ENCODE measurements around the gene ATP13A2. TPM values are rescaled to one million over a fixed set of nuclear protein-coding genes. Genes with fewer than 3 reads are reported as not detected.

ATP13A2 gene
- total RNA-seq (39.4 and 41.6 TPM in 2 replicates), polyA plus RNA-seq (40.1 and 51.8 TPM in 2 replicates), polyA minus RNA-seq (22.4 and 35.7 TPM in 2 replicates)
- total RNA-seq (2013): 14.2 TPM

- H3K9me3 Mint-ChIP-seq (ENCODE audit: insufficient read depth): no peaks in the 10 kb centered on the region
- Histone ChIP-seq H4K20me1 (ENCODE audit: control insufficient read depth, insufficient read depth, low read length, poor library complexity, severe bottlenecking) (peaks cover 37% of the 10 kb centered on the region), H3K9me3 (ENCODE audit: control extremely low read depth in 1 of 3, control insufficient read depth in 2 of 3, insufficient read depth in 1 of 3, low read length in 2 of 3) (no peaks in the 10 kb centered on the region), H3K4me3 (ENCODE audit: control extremely low read depth in 1 of 5, extremely low read depth in 1 of 5, insufficient read depth in 1 of 5, low read depth in 2 of 5, low read length in 4 of 5) (peak within 1 kb of the TSS; percentile 21 to 83 (median 70)), H2AFZ (ENCODE audit: insufficient read depth, low read depth, low read length, poor library complexity, severe bottlenecking) (peak within 1 kb of the TSS; percentile 92), H3K4me2 (replicated peaks; ENCODE audit: low read depth, low read length, poor library complexity, severe bottlenecking) (peak within 1 kb of the TSS; percentile 82), H3K79me2 (ENCODE audit: control insufficient read depth, insufficient read depth, low read length) (peaks cover 34% of the 10 kb centered on the region), H3K27ac (ENCODE audit: low read length in 2 of 2) (peak within 1 kb of the TSS in 1 of 2 donors; percentile 35), H3K27me3 (replicated peaks in 1 of 4; ENCODE audit: control extremely low read depth in 1 of 4, control insufficient read depth in 3 of 4, insufficient read depth in 4 of 4, low read length in 3 of 4) (no peaks in the 10 kb centered on the region), H3K36me3 (replicated peaks in 1 of 2; ENCODE audit: control extremely low read depth in 1 of 2, control insufficient read depth in 1 of 2, extremely low read depth in 1 of 2, insufficient read depth in 2 of 2, low read length in 1 of 2) (no peaks in the 10 kb centered on the region), H3K4me1 (ENCODE audit: control insufficient read depth in 2 of 2, insufficient read depth in 2 of 2, low read length in 2 of 2) (peaks cover 22 to 39% of the 10 kb centered on the region in 2 donors), H3K9ac (ENCODE audit: low read length) (peak within 1 kb of the TSS; percentile 71)
- TF ChIP-seq EZH2 (IDR thresholded peaks at IDR 0.05; ENCODE audit: borderline replicate concordance, insufficient read depth, low read depth, low read length, poor library complexity, severe bottlenecking): no peak
- TF ChIP-seq CTCF (IDR thresholded peaks at IDR 0.05): no peak
- CTCF ChIA-PET: no interaction called here
- DNase-seq (peak; percentile 88), ATAC-seq (ENCODE audit: low read depth) (peak; percentile 99)
- peak within 1 kb of the TSS; percentile 72 for H3K27ac Mint-ChIP-seq
- H3K4me3 Mint-ChIP-seq: peak within 1 kb of the TSS; percentile 88
- 2% methylated on average over 94 of the region's 94 CpGs for WGBS (ENCODE audit: insufficient coverage)
- POLR2A ChIA-PET: interaction anchor here (0.7 kb wide), 1 partner anchor 9 kb away, joined by 5 read pairs; no protein-coding TSS in a partner anchor
- intact Hi-C loops (cut with micrococcal nuclease): loop anchor here (1.0 to 2.0 kb wide), 3 partner anchors 43 to 97 kb away; partner anchors contain the start of gene SDHB
- peaks cover 24% of the 10 kb centered on the region for H3K4me1 Mint-ChIP-seq
- no peaks in the 10 kb centered on the region for H3K27me3 Mint-ChIP-seq
These were observed at the start of gene ATP13A2 for GRCh38 chr1:17011439-17012307. ATP13A2 (minus strand) TSS chr1:17011928; CDS start chr1:17011738, 190 bp downstream.

GRCh38 chr1:17061486-17061885 lies 49.8 kb upstream of the ATP13A2 start:
- CTCF ChIA-PET: interaction anchor here (0.9 to 2.1 kb wide), 5 partner anchors 168 to 345 kb away, joined by 3 to 23 read pairs (median 5); no protein-coding TSS in a partner anchor
- Histone ChIP-seq H3K4me3 (ENCODE audit: control extremely low read depth in 1 of 5, extremely low read depth in 1 of 5, insufficient read depth in 1 of 5, low read depth in 2 of 5, low read length in 4 of 5) (no peak overlapping the region), H3K9me3 (ENCODE audit: control extremely low read depth in 1 of 3, control insufficient read depth in 2 of 3, insufficient read depth in 1 of 3, low read length in 2 of 3) (peaks cover 0 to 13% (median 2%) of the 10 kb centered on the region in 3 donors), H3K27ac (ENCODE audit: low read length in 2 of 2) (no peak overlapping the region), H3K27me3 (replicated peaks in 1 of 4; ENCODE audit: control extremely low read depth in 1 of 4, control insufficient read depth in 3 of 4, insufficient read depth in 4 of 4, low read length in 3 of 4) (no peaks in the 10 kb centered on the region), H3K36me3 (replicated peaks in 1 of 2; ENCODE audit: control extremely low read depth in 1 of 2, control insufficient read depth in 1 of 2, extremely low read depth in 1 of 2, insufficient read depth in 2 of 2, low read length in 1 of 2) (no peaks in the 10 kb centered on the region), H3K9ac (ENCODE audit: low read length) (no peak overlapping the region), H3K4me1 (ENCODE audit: control insufficient read depth in 2 of 2, insufficient read depth in 2 of 2, low read length in 2 of 2) (peaks cover 5 to 10% of the 10 kb centered on the region in 2 donors), H3K4me2 (replicated peaks; ENCODE audit: low read depth, low read length, poor library complexity, severe bottlenecking) (no peak overlapping the region), H2AFZ (ENCODE audit: insufficient read depth, low read depth, low read length, poor library complexity, severe bottlenecking) (no peak overlapping the region), H3K79me2 (ENCODE audit: control insufficient read depth, insufficient read depth, low read length) (no peaks in the 10 kb centered on the region), H4K20me1 (ENCODE audit: control insufficient read depth, insufficient read depth, low read length, poor library complexity, severe bottlenecking) (no peaks in the 10 kb centered on the region)
- 74% methylated on average over 2 of the region's 3 CpGs for WGBS (ENCODE audit: insufficient coverage)
- POLR2A ChIA-PET: no interaction called here
- no peaks in the 10 kb centered on the region for H3K9me3 Mint-ChIP-seq (ENCODE audit: insufficient read depth)
- no peak overlapping the region for H3K27ac Mint-ChIP-seq
- DNase-seq: no peak
- H3K4me3 Mint-ChIP-seq: no peak overlapping the region
- H3K4me1 Mint-ChIP-seq: peaks cover 13% of the 10 kb centered on the region
- intact Hi-C loops (cut with micrococcal nuclease): no loop called here
- H3K27me3 Mint-ChIP-seq: peaks cover 6% of the 10 kb centered on the region
- no peak for ATAC-seq (ENCODE audit: low read depth)
- TF ChIP-seq EZH2 (IDR thresholded peaks at IDR 0.05; ENCODE audit: borderline replicate concordance, insufficient read depth, low read depth, low read length, poor library complexity, severe bottlenecking) (no peak), CTCF (IDR thresholded peaks at IDR 0.05) (no peak)

All from B cell (primary cell).